Head of caudate nucleus (tissue), 42 donors: ENCODE results near the gene ZFHX3.
A peak's percentile ranks its signal among the peaks of the same experiment; 100 is the strongest.

Experiments
- DNase-seq, 42 donors: peaks; one replicate each; pipeline versions ENCODE4 v3.0.0 to v3.0.0-alpha.2; 2020 to 2021; ENCODE audit warnings: mixed read lengths in 7 of 42
- intact Hi-C: fragments of 100-400 bp; cut with DNase I; formaldehyde crosslinking; loops from one replicate; pipeline ENCODE4 v1.15.0; 2022

ZFHX3 gene

GRCh38 chr16:73069581-73070262, 21.8 kb upstream of the ZFHX3 start:
- intact Hi-C loops = no loop called here
- DNase-seq = peak in 1 of 42 donors; percentile 25

GRCh38 chr16:73068541-73069401, 20.8 kb upstream of the ZFHX3 start:
- peak in 7 of 42 donors; percentile 27 to 66 (median 45) for DNase-seq
- intact Hi-C loops = no loop called here

GRCh38 chr16:73067671-73068540, 20.0 kb upstream of the ZFHX3 start:
- peak in 1 of 42 donors; percentile 15 for DNase-seq
- intact Hi-C loops = no loop called here

- intact Hi-C loops = no loop called here
Measured at GRCh38 chr16:73066927-73067670, 19.2 kb upstream of the ZFHX3 start.

GRCh38 chr16:73066331-73066926, 18.5 kb upstream of the ZFHX3 start:
- intact Hi-C loops = no loop called here

More at GRCh38 chr16:73066927-73067670, 19.2 kb upstream of the ZFHX3 start:
- peak in 2 of 42 donors; percentile 19 to 26 for DNase-seq

GRCh38 chr16:73065632-73066330, 17.9 kb upstream of the ZFHX3 start:
- intact Hi-C loops = no loop called here
- peak in 2 of 42 donors; percentile 33 to 35 for DNase-seq

More at GRCh38 chr16:73066331-73066926, 18.5 kb upstream of the ZFHX3 start:
- DNase-seq = peak in 2 of 42 donors; percentile 28 to 34

GRCh38 chr16:73064994-73065545, 17.1 kb upstream of the ZFHX3 start:
- DNase-seq = peak in 1 of 42 donors; percentile 33
- intact Hi-C loops = no loop called here

GRCh38 chr16:73064212-73064993, 16.5 kb upstream of the ZFHX3 start:
- peak in 2 of 42 donors; percentile 34 to 39 for DNase-seq
- intact Hi-C loops = no loop called here

GRCh38 chr16:73063854-73064211, 15.9 kb upstream of the ZFHX3 start:
- intact Hi-C loops = no loop called here
- peak in 1 of 42 donors; percentile 13 for DNase-seq

GRCh38 chr16:73062743-73063733, 15.1 kb upstream of the ZFHX3 start:
- DNase-seq = peak in 4 of 42 donors; percentile 18 to 44 (median 36)
- intact Hi-C loops = no loop called here

GRCh38 chr16:73062001-73062616, 14.2 kb upstream of the ZFHX3 start:
- peak in 3 of 42 donors; percentile 13 to 22 (median 20) for DNase-seq
- intact Hi-C loops = no loop called here

- DNase-seq = peak in 3 of 42 donors; percentile 2 to 28 (median 4)
- intact Hi-C loops = no loop called here
Measured at GRCh38 chr16:73060892-73061490, 13.1 kb upstream of the ZFHX3 start.

- DNase-seq = peak in 2 of 42 donors; percentile 22 to 32
- intact Hi-C loops = loop anchor here (10.0 kb wide), 1 partner anchor 225 kb away; no protein-coding TSS in a partner anchor
Measured at GRCh38 chr16:73059779-73060615, 12.1 kb upstream of the ZFHX3 start.
